ENCODE results near the gene TRPM8. TPM values are rescaled to one million over a fixed set of nuclear protein-coding genes. Genes with fewer than 3 reads are reported as not detected.

Gene TRPM8
- total and polyA plus RNA-seq, 2 of the 8 experiments (the other 6 are each of a cell fraction or from before 2014, with no cell fraction given), result 0.18 to 0.54 TPM

GRCh38 chr2:233965032-233965603, 47.9 kb downstream of the TRPM8 start:
- Histone ChIP-seq H3K4me2 (ENCODE audit: insufficient read depth in 1 of 2, low read depth in 2 of 2, low read length in 2 of 2) (no peak overlapping the region), H3K23ac (ENCODE audit: insufficient read length) (no peak overlapping the region), H3K27me3 (replicated peaks in 1 of 4; ENCODE audit: control insufficient read depth in 3 of 4, extremely low read depth in 1 of 4, insufficient read depth in 3 of 4, low read length in 3 of 4) (no peaks in the 10 kb centered on the region; a peak in 1 of 7 replicates), H4K5ac (ENCODE audit: insufficient read length, low read depth, low read length) (no peak overlapping the region), H3K79me2 (ENCODE audit: control insufficient read depth in 1 of 2, insufficient read depth in 2 of 2, low read length in 2 of 2) (no peaks in the 10 kb centered on the region), H2BK120ac (replicated peaks; ENCODE audit: low read depth, low read length) (no peak overlapping the region), H3K36me3 (ENCODE audit: control insufficient read depth in 2 of 4, insufficient read depth in 4 of 4, low read length in 3 of 4) (no peaks in the 10 kb centered on the region), H2AFZ (ENCODE audit: low read length) (0 out of 2 replicates have a peak overlapping the region, but pooled peaks have one; percentile 65), H2AK5ac (ENCODE audit: low read depth, low read length) (no peak overlapping the region), H3K4me1 (replicated peaks in 1 of 4; ENCODE audit: control insufficient read depth in 3 of 4, insufficient read depth in 4 of 4, low read length in 3 of 4) (no peaks in the 10 kb centered on the region), H3K4ac (replicated peaks; ENCODE audit: insufficient read length, low read depth, low read length) (no peak overlapping the region), H2BK20ac (ENCODE audit: low read length) (no peak overlapping the region), H3K79me1 (ENCODE audit: low read depth, low read length) (no peaks in the 10 kb centered on the region), H3K18ac (ENCODE audit: extremely low read depth, low read length) (no peak overlapping the region), H2BK5ac (ENCODE audit: low read depth, low read length) (no peak overlapping the region), H3K56ac (replicated peaks; ENCODE audit: insufficient read length, low read depth, low read length) (no peak overlapping the region), H3K4me3 (ENCODE audit: extremely low read depth in 1 of 4, insufficient read depth in 2 of 4, low read depth in 3 of 4, low read length in 4 of 4) (no peak overlapping the region), H4K20me1 (replicated peaks in 1 of 2; ENCODE audit: control insufficient read depth in 1 of 2, insufficient read depth in 2 of 2, low read length in 2 of 2) (no peaks in the 10 kb centered on the region), H3K27ac (ENCODE audit: low read depth, low read length) (no peak overlapping the region), H3K9me3 (ENCODE audit: insufficient read depth in 2 of 2, low read depth in 1 of 2, low read length in 1 of 2) (no peaks in the 10 kb centered on the region; a peak in 1 of 4 replicates), H3K14ac (ENCODE audit: insufficient read length) (no peak overlapping the region), H2BK15ac (ENCODE audit: low read length) (no peak overlapping the region), H4K91ac (replicated peaks; ENCODE audit: insufficient read length, low read length) (no peak overlapping the region), H3K9ac (replicated peaks in 1 of 4; ENCODE audit: extremely low read depth in 1 of 4, low read depth in 3 of 4, low read length in 3 of 4) (no peak overlapping the region), H3K23me2 (ENCODE audit: low read depth, low read length) (no peaks in the 10 kb centered on the region), H4K8ac (ENCODE audit: extremely low read depth, insufficient read depth, low read length) (no peak overlapping the region), H2BK12ac (ENCODE audit: low read depth, low read length) (no peak overlapping the region)
- POLR2A ChIA-PET (ENCODE audit: partially characterized antibody), result no interaction called here
- no peak for FAIRE-seq
- 86% methylated on average over 9 of the region's 10 CpGs; no CpG with 5 or more reads in 1 of the 2 experiments for WGBS, 2 experiments (ENCODE audit: extremely low coverage in 1 of 2, insufficient coverage in 1 of 2, insufficient read length in 1 of 2, insufficient replicate concordance in 2 of 2, low coverage in 1 of 2, low lambda C conversion rate in 2 of 2, missing lambda C conversion rate in 1 of 2)
- TF ChIP-seq BACH1 (IDR thresholded peaks at IDR 0.05; ENCODE audit: low read length) (no peak), RNF2 (IDR thresholded peaks at IDR 0.05; ENCODE audit: borderline replicate concordance, low read depth, low read length, missing control alignments, poor library complexity, severe bottlenecking) (no peak), BCL11A (IDR thresholded peaks at IDR 0.05; ENCODE audit: low read depth in 2 of 2, low read length in 2 of 2) (no peak), CTBP2 (IDR thresholded peaks at IDR 0.05; ENCODE audit: borderline replicate concordance, insufficient read depth, insufficient read length, low read length) (no peak), TCF12 (IDR thresholded peaks at IDR 0.05; ENCODE audit: low read depth, low read length) (no peak)
- CTCF ChIA-PET (ENCODE audit: partially characterized antibody), result interaction anchor here (0.7 to 1.1 kb wide), 3 partner anchors 8 to 10 kb away, joined by 3 to 4 read pairs (median 3); no protein-coding TSS in a partner anchor
- DNase-seq (ENCODE audit: low read depth in 1 of 2, low spot score in 2 of 2), result no peak
